ENCODE results near the gene NAALADL2.

GRCh38 chr3:175057401-175057800 is 198.3 kb downstream of the NAALADL2 start:
- TF ChIP-seq CTCF (IDR thresholded peaks at IDR 0.05 in 4 of 5, conservative IDR thresholded peaks at IDR 0.05 in 1 of 5), result no peak
- no peak for TF ChIP-seq POLR2A (IDR thresholded peaks at IDR 0.05)

Measured in gastrocnemius medialis (tissue), 4 donors.